HepG2 (cell line): ENCODE data around the gene TRIM3. TPM values are rescaled to one million over a fixed set of nuclear protein-coding genes. Genes with fewer than 3 reads are reported as not detected.

Experiments used
- BCL6 ChIP-seq: IDR thresholded peaks from 2 replicates; pipeline ENCODE4 v1.6.1; 2016; ENCODE audit warnings: missing genetic modification reagents, missing compliant biosample characterization
- EHMT2 ChIP-seq: fragments of 200-600 bp; sonication (generic); IDR thresholded peaks from 2 replicates; pipeline ENCODE4 v1.7.0; 2017; ENCODE audit warnings: antibody characterized with exemption, low read depth, low read length, borderline replicate concordance
- ELF1 ChIP-seq: sonication (generic); formaldehyde crosslinking; IDR thresholded peaks from 2 replicates; pipeline ENCODE4 v1.4.0; 2020; ENCODE audit warnings: missing genetic modification reagents
- KDM5A ChIP-seq: fragments of 200-600 bp; sonication (generic); IDR thresholded peaks from 2 replicates; pipeline ENCODE4 v1.7.0; 2018; ENCODE audit warnings: antibody characterized with exemption, mild to moderate bottlenecking, low read length, borderline replicate concordance
- MAFF ChIP-seq: IDR thresholded peaks from 2 replicates; pipeline ENCODE4 v1.6.1; 2011; ENCODE audit warnings: low read depth, low read length, improper control_type of control experiment
- MED1 ChIP-seq: sonication (generic); formaldehyde crosslinking; IDR thresholded peaks from 2 replicates; pipeline ENCODE4 v1.4.0; 2020; ENCODE audit warnings: missing genetic modification reagents
- MEIS1 ChIP-seq: sonication (generic); formaldehyde crosslinking; IDR thresholded peaks from 2 replicates; pipeline ENCODE4 v1.9.0; 2021; ENCODE audit warnings: mild to moderate bottlenecking, missing genetic modification reagents, moderate library complexity, borderline replicate concordance
- NCOA1 ChIP-seq: sonication (generic); formaldehyde crosslinking; IDR thresholded peaks from 2 replicates; pipeline ENCODE4 v1.9.0; 2021; ENCODE audit warnings: missing genetic modification reagents
- PHB2 ChIP-seq: fragments of 450-650 bp; IDR thresholded peaks from 2 replicates; pipeline ENCODE4 v1.6.1; 2018; ENCODE audit not compliant: partially characterized antibody
- SP140L ChIP-seq: sonication (generic); formaldehyde crosslinking; IDR thresholded peaks from 2 replicates; pipeline ENCODE4 v1.4.0; 2020; ENCODE audit warnings: missing genetic modification reagents, borderline replicate concordance
- TARDBP ChIP-seq: sonication (generic); formaldehyde crosslinking; IDR thresholded peaks from 2 replicates; pipeline ENCODE4 v1.8.0; 2022; ENCODE audit warnings: mild to moderate bottlenecking, missing genetic modification reagents
- YEATS4 ChIP-seq: sonication (generic); formaldehyde crosslinking; IDR thresholded peaks from 2 replicates; pipeline ENCODE4 v1.4.0; 2020; ENCODE audit warnings: missing genetic modification reagents, borderline replicate concordance
- ZBTB1 ChIP-seq: sonication (generic); formaldehyde crosslinking; IDR thresholded peaks from 2 replicates; pipeline ENCODE4 v1.4.0; 2020; ENCODE audit warnings: missing genetic modification reagents, borderline replicate concordance
- ZBTB42 ChIP-seq: sonication (generic); formaldehyde crosslinking; IDR thresholded peaks from 2 replicates; pipeline ENCODE4 v1.5.0; 2020; ENCODE audit warnings: mild to moderate bottlenecking, missing genetic modification reagents
- ZNF205 ChIP-seq: IDR thresholded peaks from 2 replicates; pipeline ENCODE4 v1.6.1; 2018; ENCODE audit warnings: missing biosample characterization, missing genetic modification reagents
- ZNF207 ChIP-seq: fragments of 450-650 bp; IDR thresholded peaks from 2 replicates; pipeline ENCODE4 v1.6.1; 2016; ENCODE audit warnings: antibody characterized with exemption, borderline replicate concordance
- ZNF670 ChIP-seq: sonication (generic); formaldehyde crosslinking; IDR thresholded peaks from 2 replicates; pipeline ENCODE4 v1.8.0; 2022; ENCODE audit warnings: mild to moderate bottlenecking, missing genetic modification reagents, borderline replicate concordance
- ZNF776 ChIP-seq: sonication (generic); formaldehyde crosslinking; IDR thresholded peaks from 2 replicates; pipeline ENCODE4 v1.4.0; 2020; ENCODE audit warnings: mild to moderate bottlenecking, missing genetic modification reagents
- polyA plus RNA-seq, 8 experiments: library from polyadenylated mRNA; depleted of rRNA in 3 of 8; stranded (reverse) in 7 of 8; unstranded in 1 of 8; fragments of >200 nt; fragmentation: Illumina TruSeq in 4 of 8; extraction: Trizol in 4 of 8; gene quantifications; 2 replicates each; pipeline versions ENCODE4 v1.2.1 to v1.2.3, GENCODE V29; 2011 to 2016; ENCODE audit warnings: low read depth in 4 of 8, missing spikeins in 1 of 8, mixed read lengths in 1 of 8; ENCODE audit not compliant: insufficient read depth in 1 of 8
- total RNA-seq, 5 experiments: library from RNA; depleted of rRNA; stranded (reverse); fragments of >200 nt; fragmentation: Illumina TruSeq; extraction: Trizol; gene quantifications; 2 replicates each; pipeline ENCODE4 v1.2.3, GENCODE V29; 2016; ENCODE audit warnings: low read depth in 1 of 5
- TF ChIP-seq, protein P1 (sequence below): sonication (generic); formaldehyde crosslinking; IDR thresholded peaks from 2 replicates; pipeline ENCODE4 v1.9.0; 2021; ENCODE audit warnings: missing genetic modification reagents, mild to moderate bottlenecking, borderline replicate concordance
- TF ChIP-seq, protein P2 (sequence below): sonication (generic); formaldehyde crosslinking; IDR thresholded peaks from 2 replicates; pipeline ENCODE4 v1.4.0; 2020; ENCODE audit warnings: missing genetic modification reagents
- TF ChIP-seq, protein P3 (sequence below): sonication (generic); formaldehyde crosslinking; IDR thresholded peaks from 2 replicates; pipeline ENCODE4 v1.4.0; 2020; ENCODE audit warnings: low read depth, mild to moderate bottlenecking, missing genetic modification reagents
- TF ChIP-seq, protein P4 (sequence below): sonication (generic); formaldehyde crosslinking; IDR thresholded peaks from 2 replicates; pipeline ENCODE4 v1.5.0; 2020; ENCODE audit warnings: missing genetic modification reagents

The TRIM3 gene
- total and polyA plus RNA-seq, 2 of the 13 experiments (the other 11 are each of a cell fraction or from before 2014, with no cell fraction given) = 3.6 to 6.3 TPM

DNA sequence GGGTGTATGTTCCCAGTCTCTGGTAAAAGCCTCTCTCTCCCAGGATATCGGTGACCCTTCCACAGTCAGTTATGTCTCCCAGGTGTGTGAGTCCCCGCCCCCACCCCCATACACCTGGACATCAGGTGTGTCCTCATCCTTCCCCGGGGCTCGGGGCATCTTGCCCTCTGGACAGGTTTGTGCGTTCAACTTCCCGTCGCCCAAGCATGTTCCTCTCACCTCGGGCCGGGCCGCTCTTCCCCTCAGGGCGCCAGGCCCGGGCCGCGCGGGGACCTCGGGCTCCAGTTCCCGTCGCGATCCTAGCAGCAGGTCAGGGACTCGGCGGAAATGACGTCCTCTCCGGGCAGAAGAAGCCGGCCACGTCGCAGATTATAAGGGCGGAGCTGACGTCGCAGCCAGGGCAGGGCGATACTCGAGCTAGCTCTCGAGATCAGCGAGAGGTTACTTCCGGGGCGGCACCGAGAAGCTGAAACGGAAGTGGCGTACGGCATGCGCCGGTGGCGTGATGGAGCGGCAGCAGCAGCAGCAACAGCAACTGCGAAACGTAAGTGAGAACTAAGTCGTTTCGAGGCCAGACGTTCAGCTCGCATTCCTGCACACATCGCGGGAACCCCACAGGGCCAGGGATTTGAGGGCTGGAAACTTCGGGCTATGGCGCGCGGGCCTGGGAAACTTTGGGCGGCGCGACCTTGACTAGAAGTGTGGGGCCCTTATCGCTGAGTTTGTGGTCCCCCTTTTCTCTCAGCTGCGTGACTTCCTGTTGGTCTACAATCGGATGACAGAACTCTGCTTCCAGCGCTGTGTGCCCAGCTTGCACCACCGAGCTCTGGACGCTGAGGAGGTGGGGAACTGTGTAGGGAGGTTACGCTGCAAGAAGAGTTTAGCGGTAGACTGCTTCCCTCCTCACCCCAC lies 7.5 kb upstream of the TRIM3 start, which contains the start of the genes ARFIP2 and TIMM10B (continued):
- no peak; the same call in 1 of the 2 replicates for TF ChIP-seq BCL6
- peak; percentile 87 for TF ChIP-seq ZNF776 (CRISPR knock-in tag)
- no peak for TF ChIP-seq PHB2
- no peak for TF ChIP-seq ZNF670
- TF ChIP-seq EHMT2 = no peak
- no peak for TF ChIP-seq ZBTB1 (CRISPR knock-in tag)
- TF ChIP-seq MAFF = peak; percentile 1; the same call in 1 of the 2 replicates
- TF ChIP-seq TARDBP (CRISPR knock-in tag) = peak; percentile 19; the same call in 1 of the 2 replicates
- peak; percentile 90; the same call in 1 of the 2 replicates for TF ChIP-seq YEATS4 (CRISPR knock-in tag)
- 0 out of 2 replicates have a peak, but pooled peaks have one; percentile 30 for TF ChIP-seq SP140L
- no peak for TF ChIP-seq ZNF205 (CRISPR knock-in tag)
- peak; percentile 95 for TF ChIP-seq ELF1
- TF ChIP-seq, protein P1, sequence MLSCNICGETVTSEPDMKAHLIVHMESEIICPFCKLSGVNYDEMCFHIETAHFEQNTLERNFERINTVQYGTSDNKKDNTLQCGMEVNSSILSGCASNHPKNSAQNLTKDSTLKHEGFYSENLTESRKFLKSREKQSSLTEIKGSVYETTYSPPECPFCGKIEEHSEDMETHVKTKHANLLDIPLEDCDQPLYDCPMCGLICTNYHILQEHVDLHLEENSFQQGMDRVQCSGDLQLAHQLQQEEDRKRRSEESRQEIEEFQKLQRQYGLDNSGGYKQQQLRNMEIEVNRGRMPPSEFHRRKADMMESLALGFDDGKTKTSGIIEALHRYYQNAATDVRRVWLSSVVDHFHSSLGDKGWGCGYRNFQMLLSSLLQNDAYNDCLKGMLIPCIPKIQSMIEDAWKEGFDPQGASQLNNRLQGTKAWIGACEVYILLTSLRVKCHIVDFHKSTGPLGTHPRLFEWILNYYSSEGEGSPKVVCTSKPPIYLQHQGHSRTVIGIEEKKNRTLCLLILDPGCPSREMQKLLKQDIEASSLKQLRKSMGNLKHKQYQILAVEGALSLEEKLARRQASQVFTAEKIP = no peak
- no peak for TF ChIP-seq NCOA1 (CRISPR knock-in tag)
- peak; percentile 70 for TF ChIP-seq MED1 (CRISPR knock-in tag)
- TF ChIP-seq, protein P2, sequence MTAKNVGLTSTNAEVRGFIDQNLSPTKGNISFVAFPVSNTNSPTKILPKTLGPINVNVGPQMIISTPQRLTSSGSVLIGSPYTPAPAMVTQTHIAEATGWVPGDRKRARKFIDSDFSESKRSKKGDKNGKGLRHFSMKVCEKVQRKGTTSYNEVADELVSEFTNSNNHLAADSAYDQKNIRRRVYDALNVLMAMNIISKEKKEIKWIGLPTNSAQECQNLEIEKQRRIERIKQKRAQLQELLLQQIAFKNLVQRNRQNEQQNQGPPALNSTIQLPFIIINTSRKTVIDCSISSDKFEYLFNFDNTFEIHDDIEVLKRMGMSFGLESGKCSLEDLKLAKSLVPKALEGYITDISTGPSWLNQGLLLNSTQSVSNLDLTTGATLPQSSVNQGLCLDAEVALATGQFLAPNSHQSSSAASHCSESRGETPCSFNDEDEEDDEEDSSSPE (CRISPR knock-in tag) = peak; percentile 36; the same call in 1 of the 2 replicates
- TF ChIP-seq, protein P3, sequence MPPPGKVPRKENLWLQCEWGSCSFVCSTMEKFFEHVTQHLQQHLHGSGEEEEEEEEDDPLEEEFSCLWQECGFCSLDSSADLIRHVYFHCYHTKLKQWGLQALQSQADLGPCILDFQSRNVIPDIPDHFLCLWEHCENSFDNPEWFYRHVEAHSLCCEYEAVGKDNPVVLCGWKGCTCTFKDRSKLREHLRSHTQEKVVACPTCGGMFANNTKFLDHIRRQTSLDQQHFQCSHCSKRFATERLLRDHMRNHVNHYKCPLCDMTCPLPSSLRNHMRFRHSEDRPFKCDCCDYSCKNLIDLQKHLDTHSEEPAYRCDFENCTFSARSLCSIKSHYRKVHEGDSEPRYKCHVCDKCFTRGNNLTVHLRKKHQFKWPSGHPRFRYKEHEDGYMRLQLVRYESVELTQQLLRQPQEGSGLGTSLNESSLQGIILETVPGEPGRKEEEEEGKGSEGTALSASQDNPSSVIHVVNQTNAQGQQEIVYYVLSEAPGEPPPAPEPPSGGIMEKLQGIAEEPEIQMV = no peak
- no peak for TF ChIP-seq ZBTB42 (CRISPR knock-in tag)
- no peak for TF ChIP-seq ZNF207
- peak; percentile 82 for TF ChIP-seq KDM5A
- TF ChIP-seq, protein P4, sequence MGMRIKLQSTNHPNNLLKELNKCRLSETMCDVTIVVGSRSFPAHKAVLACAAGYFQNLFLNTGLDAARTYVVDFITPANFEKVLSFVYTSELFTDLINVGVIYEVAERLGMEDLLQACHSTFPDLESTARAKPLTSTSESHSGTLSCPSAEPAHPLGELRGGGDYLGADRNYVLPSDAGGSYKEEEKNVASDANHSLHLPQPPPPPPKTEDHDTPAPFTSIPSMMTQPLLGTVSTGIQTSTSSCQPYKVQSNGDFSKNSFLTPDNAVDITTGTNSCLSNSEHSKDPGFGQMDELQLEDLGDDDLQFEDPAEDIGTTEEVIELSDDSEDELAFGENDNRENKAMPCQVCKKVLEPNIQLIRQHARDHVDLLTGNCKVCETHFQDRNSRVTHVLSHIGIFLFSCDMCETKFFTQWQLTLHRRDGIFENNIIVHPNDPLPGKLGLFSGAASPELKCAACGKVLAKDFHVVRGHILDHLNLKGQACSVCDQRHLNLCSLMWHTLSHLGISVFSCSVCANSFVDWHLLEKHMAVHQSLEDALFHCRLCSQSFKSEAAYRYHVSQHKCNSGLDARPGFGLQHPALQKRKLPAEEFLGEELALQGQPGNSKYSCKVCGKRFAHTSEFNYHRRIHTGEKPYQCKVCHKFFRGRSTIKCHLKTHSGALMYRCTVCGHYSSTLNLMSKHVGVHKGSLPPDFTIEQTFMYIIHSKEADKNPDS = no peak; the same call in 1 of the 2 replicates
- TF ChIP-seq MEIS1 (CRISPR knock-in tag) = no peak
